Trophoblast cell (in vitro differentiated cells and primary cell): ENCODE data around the gene NEAT1.
A peak's percentile ranks its signal among the peaks of the same experiment; 100 is the strongest.

Experiments used
- DNase-seq, 2 donors: peaks; one replicate each; pipeline ENCODE4 v3.0.0-alpha.2; 2016
- H2AFZ ChIP-seq: 2 replicates; pipeline ENCODE4 v1.6.1; 2013; ENCODE audit warnings: low read length, moderate library complexity, mild to moderate bottlenecking; ENCODE audit not compliant: insufficient read depth, poor library complexity
- H2AK5ac ChIP-seq: 2 replicates; pipeline ENCODE4 v1.6.1; 2013; ENCODE audit warnings: mild to moderate bottlenecking, low read length
- H2BK120ac ChIP-seq: 2 replicates; pipeline ENCODE4 v1.6.1; 2013; ENCODE audit warnings: low read length, mild to moderate bottlenecking, moderate library complexity; ENCODE audit not compliant: insufficient read depth, poor library complexity
- H2BK12ac ChIP-seq: 2 replicates; pipeline ENCODE4 v1.6.1; 2013; ENCODE audit warnings: mild to moderate bottlenecking, low read length, moderate library complexity
- H2BK5ac ChIP-seq: 2 replicates; pipeline ENCODE4 v1.6.1; 2013; ENCODE audit warnings: low read length, low read depth, moderate library complexity, mild to moderate bottlenecking; ENCODE audit not compliant: poor library complexity
- H3K14ac ChIP-seq: 2 replicates; pipeline ENCODE4 v1.6.1; 2013; ENCODE audit warnings: mild to moderate bottlenecking, low read length
- H3K18ac ChIP-seq: 2 replicates; pipeline ENCODE4 v1.6.1; 2013; ENCODE audit warnings: mild to moderate bottlenecking, low read length
- H3K23ac ChIP-seq: 2 replicates; pipeline ENCODE4 v1.6.1; 2013; ENCODE audit warnings: low read length
- H3K27ac ChIP-seq: 2 replicates; pipeline ENCODE4 v1.5.1; 2013; ENCODE audit warnings: low read depth, mild to moderate bottlenecking, inconsistent platforms, low read length, moderate library complexity
- H3K27me3 ChIP-seq: 2 replicates; pipeline ENCODE4 v1.6.1; 2013; ENCODE audit warnings: inconsistent platforms, mild to moderate bottlenecking, low read length, moderate library complexity; ENCODE audit not compliant: insufficient read depth
- H3K36me3 ChIP-seq, 2 experiments: 1 replicate in 1 of 2; 2 replicates in 1 of 2; pipeline ENCODE4 v1.6.1; 2013; ENCODE audit warnings: low read length in 2 of 2, mild to moderate bottlenecking in 2 of 2, moderate library complexity in 1 of 2; ENCODE audit not compliant: insufficient read depth in 2 of 2, control insufficient read depth in 1 of 2
- H3K4ac ChIP-seq: 2 replicates; pipeline ENCODE4 v1.6.1; 2013; ENCODE audit warnings: low read depth, mild to moderate bottlenecking, low read length, moderate library complexity
- H3K4me1 ChIP-seq, 2 experiments: 1 replicate in 1 of 2; 2 replicates in 1 of 2; pipeline ENCODE4 v1.6.1; 2013; ENCODE audit warnings: low read length in 2 of 2, mild to moderate bottlenecking in 2 of 2, moderate library complexity in 1 of 2; ENCODE audit not compliant: insufficient read depth in 2 of 2, control insufficient read depth in 1 of 2
- H3K4me2 ChIP-seq: 2 replicates; pipeline ENCODE4 v1.6.1; 2013; ENCODE audit warnings: inconsistent platforms, mild to moderate bottlenecking, low read length, moderate library complexity
- H3K4me3 ChIP-seq: 2 replicates; pipeline ENCODE4 v1.5.1; 2013; ENCODE audit warnings: mild to moderate bottlenecking, low read depth, low read length, inconsistent platforms
- H3K79me1 ChIP-seq: one replicate; pipeline ENCODE4 v1.6.1; 2013; ENCODE audit warnings: low read length
- H3K79me2 ChIP-seq: 2 replicates; pipeline ENCODE4 v1.6.1; 2013; ENCODE audit warnings: low read length, mild to moderate bottlenecking; ENCODE audit not compliant: control insufficient read depth, insufficient read depth, poor library complexity
- H3K9ac ChIP-seq: 2 replicates; pipeline ENCODE4 v1.6.1; 2013; ENCODE audit warnings: mild to moderate bottlenecking, low read length
- H3K9me3 ChIP-seq: 2 replicates; pipeline ENCODE4 v1.6.1; 2013; ENCODE audit warnings: low read depth, mild to moderate bottlenecking, control low read depth, inconsistent platforms, low read length; ENCODE audit not compliant: insufficient read depth
- H4K12ac ChIP-seq: 2 replicates; pipeline ENCODE4 v1.6.1; 2013; ENCODE audit warnings: low read depth, mild to moderate bottlenecking, low read length, moderate library complexity
- H4K8ac ChIP-seq: 2 replicates; pipeline ENCODE4 v1.6.1; 2013; ENCODE audit warnings: low read depth, mild to moderate bottlenecking, low read length, moderate library complexity
- H4K91ac ChIP-seq: one replicate; pipeline ENCODE4 v1.6.1; 2013; ENCODE audit warnings: low read depth, mild to moderate bottlenecking, low read length, moderate library complexity
- WGBS: extraction: QIAGEN DNeasy Blood & Tissue Kit; methylation state at CpG from one replicate; pipeline ENCODE4 v1.1.7; 2013; ENCODE audit warnings: missing lambda C conversion rate; ENCODE audit not compliant: insufficient read length, insufficient coverage; ENCODE audit errors: extremely low coverage; 5-methylcytosine and 5-hydroxymethylcytosine counted together

NEAT1 gene

DNA sequence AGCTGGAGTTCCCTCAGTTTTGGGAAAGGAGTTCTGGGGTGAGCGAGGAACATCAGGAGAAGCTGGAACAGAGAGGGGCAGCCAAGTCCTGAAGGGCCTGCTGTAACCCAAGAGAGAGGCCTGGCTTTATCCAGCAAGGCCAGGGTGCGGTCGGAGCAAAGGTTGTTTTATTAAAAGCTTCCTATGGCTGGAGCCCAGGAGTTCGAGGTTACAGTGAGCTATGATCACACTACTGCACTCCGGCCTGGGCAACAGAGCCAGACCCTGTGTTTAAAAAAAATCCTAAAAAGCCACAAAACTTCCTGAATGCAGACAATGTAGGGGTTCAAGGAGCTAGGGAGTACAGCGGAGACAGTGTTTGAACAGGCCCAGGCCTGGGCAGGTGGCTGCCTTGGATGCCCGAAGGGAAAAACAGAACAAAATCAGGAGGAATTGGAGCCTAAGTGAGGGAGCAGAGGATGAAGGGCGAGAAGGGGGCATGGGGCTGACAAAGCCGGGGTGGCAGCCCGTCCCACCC, 54.1 kb downstream of the NEAT1 start:
- H3K9ac ChIP-seq, result peak overlapping the region; percentile 62
- peaks cover 25% of the 10 kb centered on the region for H3K79me2 ChIP-seq
- H3K14ac ChIP-seq, result peak overlapping the region; percentile 96
- H2BK12ac ChIP-seq, result peak overlapping the region; percentile 78
- H3K4me1 ChIP-seq, result peaks cover 27 to 38% of the 10 kb centered on the region in 2 experiments
- H3K23ac ChIP-seq, result no peak overlapping the region
- H4K8ac ChIP-seq, result peak overlapping the region; percentile 87
- H2AK5ac ChIP-seq, result peak overlapping the region; percentile 53
- H3K4ac ChIP-seq, result peak overlapping the region; percentile 69
- peak overlapping the region; percentile 47 for H2AFZ ChIP-seq
- peak overlapping the region; percentile 74 for H3K4me3 ChIP-seq
- peak overlapping the region; percentile 98 for H3K27ac ChIP-seq
- H3K27me3 ChIP-seq, result no peaks in the 10 kb centered on the region
- H4K91ac ChIP-seq, result peak overlapping the region; percentile 94
- peak overlapping the region; percentile 96 for H3K18ac ChIP-seq
- H4K12ac ChIP-seq, result peak overlapping the region; percentile 89
- no CpG with 5 or more reads among the region's 10 CpGs for WGBS
- H3K36me3 ChIP-seq, result no peaks in the 10 kb centered on the region
- H3K9me3 ChIP-seq, result no peaks in the 10 kb centered on the region
- peak overlapping the region; percentile 97 for H2BK5ac ChIP-seq
- H3K79me1 ChIP-seq, result peaks cover 45% of the 10 kb centered on the region
- H3K4me2 ChIP-seq, result peak overlapping the region; percentile 81
- H2BK120ac ChIP-seq, result peak overlapping the region; percentile 97
- DNase-seq, result peak in 1 of 2 donors; percentile 14

DNA sequence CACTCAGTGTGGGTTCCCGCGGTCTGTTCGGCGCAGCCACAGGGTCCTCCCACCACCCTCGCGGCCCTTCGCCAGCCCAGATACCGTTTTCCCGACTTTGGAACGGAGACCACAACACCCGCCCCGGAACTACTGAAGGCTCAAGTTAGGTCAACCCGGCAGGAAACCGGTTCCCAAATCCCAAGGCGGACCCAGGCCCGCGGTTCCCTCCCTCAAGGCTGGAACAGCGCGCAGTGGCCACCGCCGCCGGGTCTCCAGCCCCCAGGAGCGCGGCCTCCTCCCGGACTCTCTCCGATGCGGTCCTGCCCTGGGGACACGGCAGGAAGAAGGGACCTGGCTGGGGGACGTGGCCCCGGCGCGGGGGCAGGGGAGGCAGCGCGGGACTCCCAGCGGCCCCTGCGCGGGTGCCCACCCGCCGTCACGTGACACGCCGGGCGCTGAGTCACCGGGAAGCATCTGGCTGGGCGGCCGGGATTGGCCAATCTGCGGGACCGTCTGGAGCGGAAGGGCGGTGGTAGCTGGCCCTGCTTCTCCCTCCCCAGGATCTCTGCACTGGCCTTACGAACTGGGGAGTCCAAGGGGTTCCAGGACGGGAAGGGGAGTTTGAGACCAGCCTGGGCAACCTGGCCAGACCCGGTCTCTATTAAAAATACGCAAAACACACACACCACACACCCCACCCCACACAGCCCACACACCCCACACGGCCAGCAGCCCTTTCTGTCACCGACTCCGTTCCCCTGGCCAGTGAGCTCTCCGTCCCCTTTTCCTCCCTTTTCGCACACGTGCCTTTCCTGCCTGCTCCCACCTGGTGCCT, 54.8 kb downstream of the NEAT1 start:
- peak overlapping the region; percentile 85 for H3K4ac ChIP-seq
- H3K23ac ChIP-seq, result no peak overlapping the region
- peak; percentile 96 to 98 for DNase-seq
- H3K4me1 ChIP-seq, result peaks cover 25 to 35% of the 10 kb centered on the region in 2 experiments
- H2AK5ac ChIP-seq, result peak overlapping the region; percentile 98
- no CpG with 5 or more reads among the region's 60 CpGs for WGBS
- H3K27ac ChIP-seq, result peak overlapping the region; percentile 98
- no peaks in the 10 kb centered on the region for H3K27me3 ChIP-seq
- H3K79me2 ChIP-seq, result peaks cover 23% of the 10 kb centered on the region
- H2BK5ac ChIP-seq, result peak overlapping the region; percentile 98
- H3K79me1 ChIP-seq, result peaks cover 44% of the 10 kb centered on the region
- H2AFZ ChIP-seq, result peak overlapping the region; percentile 73
- peak overlapping the region; percentile 97 for H2BK120ac ChIP-seq
- H3K4me3 ChIP-seq, result peak overlapping the region; percentile 74
- peak overlapping the region; percentile 97 for H4K8ac ChIP-seq
- H4K91ac ChIP-seq, result peak overlapping the region; percentile 97
- peak overlapping the region; percentile 78 for H2BK12ac ChIP-seq
- peak overlapping the region; percentile 96 for H3K18ac ChIP-seq
- peak overlapping the region; percentile 62 for H3K9ac ChIP-seq
- H4K12ac ChIP-seq, result peak overlapping the region; percentile 89
- H3K14ac ChIP-seq, result peak overlapping the region; percentile 97
- H3K9me3 ChIP-seq, result no peaks in the 10 kb centered on the region
- H3K4me2 ChIP-seq, result peak overlapping the region; percentile 81
- H3K36me3 ChIP-seq, result no peaks in the 10 kb centered on the region

DNA sequence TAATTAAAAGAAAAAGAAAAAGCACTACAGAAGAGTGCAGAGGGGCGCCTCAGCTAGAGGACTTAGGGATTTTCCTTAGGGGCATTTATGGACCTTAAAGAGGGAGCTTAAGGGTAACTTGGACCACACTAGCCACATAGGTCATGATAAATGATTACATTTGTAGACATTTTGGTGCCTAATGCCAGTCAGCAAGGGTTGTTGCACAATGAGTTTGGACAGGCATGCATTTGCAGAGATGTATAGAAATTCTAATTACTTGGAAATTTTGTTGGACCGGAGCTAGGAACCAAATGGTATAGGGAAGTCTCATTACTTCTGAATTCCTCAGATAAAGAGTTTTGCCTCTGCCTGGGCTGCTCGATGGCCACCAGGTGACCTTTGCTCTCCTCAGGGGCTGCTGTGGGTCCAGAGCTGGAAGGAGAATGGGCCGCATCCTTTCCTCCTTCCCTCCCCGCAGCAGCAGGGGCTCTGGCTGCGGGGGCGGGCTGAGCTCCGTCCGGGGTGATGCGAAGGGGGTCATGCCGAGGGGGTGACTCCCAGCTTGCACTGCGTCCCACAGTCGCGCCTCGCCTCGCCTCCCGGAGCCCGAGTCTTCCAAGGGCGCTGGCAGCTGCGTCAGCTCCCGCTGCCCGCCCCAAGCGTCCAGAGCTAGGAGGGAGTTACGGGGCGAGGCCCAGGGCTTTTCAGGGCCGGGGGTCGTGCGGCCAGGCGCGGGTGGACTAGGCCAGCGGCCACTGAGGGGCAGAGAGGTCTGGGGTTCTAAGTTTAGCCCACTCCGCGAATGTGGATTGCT, 56.0 kb downstream of the NEAT1 start:
- Histone ChIP-seq H3K4ac (peak overlapping the region; percentile 21), H3K4me2 (no peak overlapping the region), H3K79me2 (peaks cover 23% of the 10 kb centered on the region), H2BK5ac (peak overlapping the region; percentile 60), H3K79me1 (peaks cover 45% of the 10 kb centered on the region), H4K8ac (peak overlapping the region; percentile 38), H3K14ac (peak overlapping the region; percentile 76), H2AK5ac (peak overlapping the region; percentile 20), H4K91ac (peak overlapping the region; percentile 83), H2AFZ (no peak overlapping the region), H2BK12ac (peak overlapping the region; percentile 91), H4K12ac (peak overlapping the region; percentile 4), H3K4me3 (no peak overlapping the region), H3K18ac (peak overlapping the region; percentile 35), H2BK120ac (peak overlapping the region; percentile 57), H3K9me3 (no peaks in the 10 kb centered on the region), H3K4me1 (peaks cover 25 to 36% of the 10 kb centered on the region in 2 experiments), H3K23ac (no peak overlapping the region), H3K27ac (peak overlapping the region; percentile 81), H3K36me3 (no peaks in the 10 kb centered on the region), H3K27me3 (no peaks in the 10 kb centered on the region), H3K9ac (no peak overlapping the region)
- no CpG with 5 or more reads among the region's 33 CpGs for WGBS
- DNase-seq, result peak in 1 of 2 donors; percentile 25
